ENCODE data around the gene TMEM179. TPM values are rescaled to one million over a fixed set of nuclear protein-coding genes. Genes with fewer than 3 reads are reported as not detected.

Gene TMEM179
- total RNA-seq, 2 donors from 2014 or later: 0.52 to 2.2 TPM

- Histone ChIP-seq H3K36me3 (no peaks in the 10 kb centered on the region), H3K9me3 (no peaks in the 10 kb centered on the region), H3K27me3 (no peaks in the 10 kb centered on the region), H3K4me1 (no peaks in the 10 kb centered on the region), H3K4me3 (no peak overlapping the region), H3K27ac (no peak overlapping the region)
- no peak for TF ChIP-seq CTCF (IDR thresholded peaks at IDR 0.05)
- no peak for DNase-seq (ENCODE audit: low spot score)
Measured at GRCh38 chr14:104556256-104557021, 48.1 kb downstream of the TMEM179 start.

- DNase-seq (ENCODE audit: low spot score): no peak
- H3K9me3 ChIP-seq: no peaks in the 10 kb centered on the region
- no peak for TF ChIP-seq CTCF (IDR thresholded peaks at IDR 0.05)
- H3K27me3 ChIP-seq: no peaks in the 10 kb centered on the region
- H3K4me1 ChIP-seq: no peaks in the 10 kb centered on the region
- no peaks in the 10 kb centered on the region for H3K36me3 ChIP-seq
- no peak overlapping the region for H3K4me3 ChIP-seq
- no peak overlapping the region for H3K27ac ChIP-seq
Measured at GRCh38 chr14:104555430-104556255, 48.9 kb downstream of the TMEM179 start.

GRCh38 chr14:104554608-104555429 is 49.8 kb downstream of the TMEM179 start:
- no peaks in the 10 kb centered on the region for H3K27me3 ChIP-seq
- DNase-seq (ENCODE audit: low spot score): no peak
- no peak overlapping the region for H3K27ac ChIP-seq
- H3K36me3 ChIP-seq: no peaks in the 10 kb centered on the region
- H3K4me1 ChIP-seq: no peaks in the 10 kb centered on the region
- no peak for TF ChIP-seq CTCF (IDR thresholded peaks at IDR 0.05)
- H3K4me3 ChIP-seq: no peak overlapping the region
- H3K9me3 ChIP-seq: no peaks in the 10 kb centered on the region

GRCh38 chr14:104554088-104554607 is 50.4 kb downstream of the TMEM179 start:
- Histone ChIP-seq H3K9me3 (no peaks in the 10 kb centered on the region), H3K4me3 (no peak overlapping the region), H3K27ac (no peak overlapping the region), H3K27me3 (no peaks in the 10 kb centered on the region), H3K36me3 (no peaks in the 10 kb centered on the region), H3K4me1 (no peaks in the 10 kb centered on the region)
- no peak for DNase-seq (ENCODE audit: low spot score)
- no peak for TF ChIP-seq CTCF (IDR thresholded peaks at IDR 0.05)

- Histone ChIP-seq H3K4me3 (no peak overlapping the region), H3K4me1 (no peaks in the 10 kb centered on the region), H3K9me3 (no peaks in the 10 kb centered on the region), H3K36me3 (no peaks in the 10 kb centered on the region), H3K27ac (no peak overlapping the region), H3K27me3 (no peaks in the 10 kb centered on the region)
- TF ChIP-seq CTCF (IDR thresholded peaks at IDR 0.05): no peak
- no peak for DNase-seq (ENCODE audit: low spot score)
Measured at GRCh38 chr14:104553166-104554087, 51.1 kb downstream of the TMEM179 start.
